Testis (tissue), 3 donors: ENCODE results near the gene SLC36A4. TPM values are rescaled to one million over a fixed set of nuclear protein-coding genes. Genes with fewer than 3 reads are reported as not detected.

ENCODE experiments used
- DNase-seq: peaks from one replicate; pipeline ENCODE4 v3.0.0-alpha.2; 2019
- H3K27ac ChIP-seq, 2 donors: fragments of 200-600 bp; sonication (generic); one replicate each; pipeline ENCODE4 v1.5.1; 2019
- H3K27me3 ChIP-seq: fragments of 200-600 bp; sonication (generic); one replicate; pipeline ENCODE4 v1.5.1; 2019
- H3K36me3 ChIP-seq: fragments of 200-600 bp; sonication (generic); one replicate; pipeline ENCODE4 v1.5.1; 2017; ENCODE audit warnings: low read depth; ENCODE audit errors: missing control alignments
- H3K4me1 ChIP-seq: fragments of 200-600 bp; sonication (generic); one replicate; pipeline ENCODE4 v1.5.1; 2019
- H3K4me3 ChIP-seq, 2 donors: fragments of 200-600 bp; sonication (generic); one replicate each; pipeline ENCODE4 v1.5.1; 2017 to 2019
- H3K9me3 ChIP-seq: fragments of 200-600 bp; sonication (generic); one replicate; pipeline ENCODE4 v1.5.1; 2017
- POLR2A ChIP-seq: fragments of 450-650 bp; IDR thresholded peaks from one replicate; pipeline ENCODE4 v1.6.1; 2017; ENCODE audit warnings: antibody characterized with exemption, mild to moderate bottlenecking, moderate library complexity
- WGBS, 2 donors: methylation state at CpG; one replicate each; pipeline ENCODE4 v1.1.5; 2018; 5-methylcytosine and 5-hydroxymethylcytosine counted together
- intact Hi-C: fragments of 100-400 bp; cut with DNase I; formaldehyde crosslinking; loops from one replicate; pipeline ENCODE4 v1.15.1; 2023; ENCODE audit warnings: low total_unique reads
- polyA plus RNA-seq: library from polyadenylated mRNA; stranded (reverse); fragments of 350-450 nt; fragmentation: Illumina TruSeq; extraction: RNeasy Lipid Tissue Mini Kit (QIAGEN cat#74804); gene quantifications from one replicate; pipeline ENCODE4 v1.2.3, GENCODE V29; 2014; ENCODE audit warnings: low read depth, low replicate concordance; ENCODE audit not compliant: insufficient read depth
- total RNA-seq, 2 donors: library from RNA; depleted of rRNA; stranded (reverse); fragments of >200 nt; gene quantifications; one replicate each; pipeline ENCODE4 v1.2.3, GENCODE V29; 2016
- TF ChIP-seq, protein P1 (sequence below), 3 experiments: fragments of 450-650 bp in 2 of 3; fragments of 200-600 bp in 1 of 3; sonication (generic) in 1 of 3; IDR thresholded peaks; one replicate each; pipeline ENCODE4 v1.5.1; 2016 to 2019; ENCODE audit warnings: antibody characterized with exemption in 3 of 3, mild to moderate bottlenecking in 2 of 3, moderate library complexity in 1 of 3

SLC36A4 gene
- total and polyA plus RNA-seq, 3 donors from 2014 or later: 9.3 to 23.5 (median 18.3) TPM

DNA sequence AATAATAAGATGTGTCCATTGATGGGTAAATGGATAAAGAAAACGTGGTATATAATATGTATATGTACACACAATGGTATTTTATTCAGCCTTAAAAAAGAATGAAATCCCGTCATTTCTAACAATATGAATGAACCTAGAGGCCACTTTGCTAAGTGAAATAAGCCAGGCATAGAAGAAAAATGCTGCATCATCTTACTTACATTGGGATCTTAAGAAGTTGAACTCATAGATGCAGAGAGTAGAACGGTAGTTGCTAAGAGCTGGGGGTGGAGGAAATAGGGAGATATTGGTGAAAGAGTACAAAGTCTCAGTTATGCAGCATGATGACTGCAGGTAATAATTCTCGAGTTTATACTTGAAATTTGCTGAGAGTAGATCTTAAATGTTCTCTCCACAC, 14.3 kb upstream of the SLC36A4 start:
- TF ChIP-seq POLR2A: no peak
- TF ChIP-seq, protein P1, sequence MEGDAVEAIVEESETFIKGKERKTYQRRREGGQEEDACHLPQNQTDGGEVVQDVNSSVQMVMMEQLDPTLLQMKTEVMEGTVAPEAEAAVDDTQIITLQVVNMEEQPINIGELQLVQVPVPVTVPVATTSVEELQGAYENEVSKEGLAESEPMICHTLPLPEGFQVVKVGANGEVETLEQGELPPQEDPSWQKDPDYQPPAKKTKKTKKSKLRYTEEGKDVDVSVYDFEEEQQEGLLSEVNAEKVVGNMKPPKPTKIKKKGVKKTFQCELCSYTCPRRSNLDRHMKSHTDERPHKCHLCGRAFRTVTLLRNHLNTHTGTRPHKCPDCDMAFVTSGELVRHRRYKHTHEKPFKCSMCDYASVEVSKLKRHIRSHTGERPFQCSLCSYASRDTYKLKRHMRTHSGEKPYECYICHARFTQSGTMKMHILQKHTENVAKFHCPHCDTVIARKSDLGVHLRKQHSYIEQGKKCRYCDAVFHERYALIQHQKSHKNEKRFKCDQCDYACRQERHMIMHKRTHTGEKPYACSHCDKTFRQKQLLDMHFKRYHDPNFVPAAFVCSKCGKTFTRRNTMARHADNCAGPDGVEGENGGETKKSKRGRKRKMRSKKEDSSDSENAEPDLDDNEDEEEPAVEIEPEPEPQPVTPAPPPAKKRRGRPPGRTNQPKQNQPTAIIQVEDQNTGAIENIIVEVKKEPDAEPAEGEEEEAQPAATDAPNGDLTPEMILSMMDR (IDR thresholded peaks at IDR 0.05): no peak
- Histone ChIP-seq H3K4me1 (no peaks in the 10 kb centered on the region), H3K4me3 (no peak overlapping the region), H3K9me3 (no peaks in the 10 kb centered on the region), H3K36me3 (no peaks in the 10 kb centered on the region), H3K27me3 (no peaks in the 10 kb centered on the region), H3K27ac (no peak overlapping the region)
- intact Hi-C loops: no loop called here
- WGBS, 2 donors: 70 to 75% methylated on average over 4 of the region's 4 CpGs
- DNase-seq: no peak

- TF ChIP-seq POLR2A: no peak
- TF ChIP-seq, protein P1 (IDR thresholded peaks at IDR 0.05): no peak
- no peak for DNase-seq
- 74 to 89% methylated on average over 2 of the region's 2 CpGs for WGBS, 2 donors
- H3K4me1 ChIP-seq: no peaks in the 10 kb centered on the region
- H3K9me3 ChIP-seq: no peaks in the 10 kb centered on the region
- no peak overlapping the region for H3K4me3 ChIP-seq
- H3K27me3 ChIP-seq: no peaks in the 10 kb centered on the region
- intact Hi-C loops: no loop called here
- no peaks in the 10 kb centered on the region for H3K36me3 ChIP-seq
- no peak overlapping the region for H3K27ac ChIP-seq
Observed at GRCh38 chr11:93209466-93209865, 11.7 kb upstream of the SLC36A4 start.

DNA sequence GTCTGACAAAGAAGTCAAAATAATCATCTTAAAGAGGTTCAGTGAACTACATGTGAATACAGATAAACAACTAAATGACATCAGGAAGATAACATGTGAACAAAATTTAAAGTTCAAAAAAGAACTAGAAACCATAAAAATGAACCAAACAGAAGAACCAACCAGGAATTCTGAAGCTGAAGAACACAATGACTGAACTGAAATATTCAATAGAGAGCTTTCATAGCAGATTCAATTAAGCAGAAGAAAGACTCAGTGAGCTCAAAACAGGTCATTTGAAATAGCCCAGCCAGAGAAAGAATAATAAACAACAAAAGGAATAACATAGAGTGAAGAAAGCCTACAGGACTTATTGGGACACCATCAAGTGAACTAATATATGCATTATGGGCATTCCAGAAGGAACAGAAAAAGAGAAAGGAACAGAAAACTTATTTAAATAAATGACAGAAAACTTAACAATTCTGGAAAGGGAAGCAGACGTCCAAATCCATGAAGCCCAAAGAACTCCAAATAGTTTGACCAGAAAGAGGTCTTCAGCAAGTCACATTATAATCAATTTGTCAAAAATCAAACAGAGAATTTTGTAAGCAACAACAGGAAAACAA, 11.0 kb upstream of the SLC36A4 start:
- WGBS, 2 donors: 79 to 80% methylated on average over 1 of the region's 1 CpG
- Histone ChIP-seq H3K27me3 (no peaks in the 10 kb centered on the region), H3K36me3 (no peaks in the 10 kb centered on the region), H3K4me3 (no peak overlapping the region), H3K9me3 (no peaks in the 10 kb centered on the region), H3K27ac (no peak overlapping the region), H3K4me1 (no peaks in the 10 kb centered on the region)
- DNase-seq: no peak
- TF ChIP-seq, protein P1 (IDR thresholded peaks at IDR 0.05): no peak
- TF ChIP-seq POLR2A: no peak
- intact Hi-C loops: no loop called here

- Histone ChIP-seq H3K27me3 (no peaks in the 10 kb centered on the region), H3K4me1 (no peaks in the 10 kb centered on the region), H3K4me3 (no peak overlapping the region), H3K9me3 (no peaks in the 10 kb centered on the region), H3K36me3 (no peaks in the 10 kb centered on the region), H3K27ac (no peak overlapping the region)
- DNase-seq: no peak
- TF ChIP-seq POLR2A: no peak
- TF ChIP-seq, protein P1 (IDR thresholded peaks at IDR 0.05): no peak
- intact Hi-C loops: no loop called here
- WGBS, 2 donors: 90 to 94% methylated on average over 1 of the region's 1 CpG
Observed at GRCh38 chr11:93199616-93200015, 1.8 kb upstream of the SLC36A4 start.

DNA sequence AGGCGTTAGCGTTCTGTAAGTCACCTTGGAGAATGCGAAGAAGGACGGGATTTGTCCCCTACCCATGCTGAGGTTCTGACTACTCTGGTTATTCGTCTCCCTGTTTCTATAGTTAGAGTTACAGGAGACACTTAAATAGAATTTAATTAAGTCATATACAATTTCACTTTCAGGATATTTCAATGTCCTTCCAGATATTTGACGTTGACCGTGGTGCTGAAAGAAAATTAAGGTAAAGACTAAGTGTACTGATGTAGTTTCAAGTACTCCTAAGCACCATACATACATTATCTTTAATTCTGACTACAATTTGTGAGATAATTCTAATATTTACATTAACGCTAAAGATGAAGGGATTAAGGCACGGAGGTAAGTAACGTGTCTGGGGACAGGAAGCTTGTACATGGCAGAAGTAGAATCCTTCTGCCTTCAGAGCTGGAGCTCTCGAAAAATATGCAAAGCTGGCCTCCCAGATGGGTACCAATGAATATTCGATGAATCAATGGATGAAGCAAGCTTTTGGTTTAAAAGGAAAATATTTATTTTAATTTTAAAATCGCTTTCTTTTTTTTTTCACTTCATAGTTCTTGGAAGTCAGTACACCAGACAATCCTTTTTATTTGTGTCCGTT, 539 bp upstream of the SLC36A4 start:
- Histone ChIP-seq H3K36me3 (no peaks in the 10 kb centered on the region), H3K27ac (peak overlapping the region; percentile 98 to 99), H3K4me1 (no peaks in the 10 kb centered on the region), H3K9me3 (no peaks in the 10 kb centered on the region), H3K4me3 (peak overlapping the region; percentile 89 to 95), H3K27me3 (no peaks in the 10 kb centered on the region)
- 11 to 14% methylated on average over 14 of the region's 14 CpGs for WGBS, 2 donors
- TF ChIP-seq, protein P1 (IDR thresholded peaks at IDR 0.05): no peak
- TF ChIP-seq POLR2A: no peak
- DNase-seq: no peak
- intact Hi-C loops: no loop called here
